ENCODE measurements around the gene AP3D1. TPM values are rescaled to one million over a fixed set of nuclear protein-coding genes. Genes with fewer than 3 reads are reported as not detected.
A peak's percentile ranks its signal among the peaks of the same experiment; 100 is the strongest.

AP3D1 gene
- total and polyA plus RNA-seq, 9 of the 15 experiments (the other 6 are each of a cell fraction or from before 2014, with no cell fraction given): 1.2 to 86.1 (median 35.9) TPM

DNA sequence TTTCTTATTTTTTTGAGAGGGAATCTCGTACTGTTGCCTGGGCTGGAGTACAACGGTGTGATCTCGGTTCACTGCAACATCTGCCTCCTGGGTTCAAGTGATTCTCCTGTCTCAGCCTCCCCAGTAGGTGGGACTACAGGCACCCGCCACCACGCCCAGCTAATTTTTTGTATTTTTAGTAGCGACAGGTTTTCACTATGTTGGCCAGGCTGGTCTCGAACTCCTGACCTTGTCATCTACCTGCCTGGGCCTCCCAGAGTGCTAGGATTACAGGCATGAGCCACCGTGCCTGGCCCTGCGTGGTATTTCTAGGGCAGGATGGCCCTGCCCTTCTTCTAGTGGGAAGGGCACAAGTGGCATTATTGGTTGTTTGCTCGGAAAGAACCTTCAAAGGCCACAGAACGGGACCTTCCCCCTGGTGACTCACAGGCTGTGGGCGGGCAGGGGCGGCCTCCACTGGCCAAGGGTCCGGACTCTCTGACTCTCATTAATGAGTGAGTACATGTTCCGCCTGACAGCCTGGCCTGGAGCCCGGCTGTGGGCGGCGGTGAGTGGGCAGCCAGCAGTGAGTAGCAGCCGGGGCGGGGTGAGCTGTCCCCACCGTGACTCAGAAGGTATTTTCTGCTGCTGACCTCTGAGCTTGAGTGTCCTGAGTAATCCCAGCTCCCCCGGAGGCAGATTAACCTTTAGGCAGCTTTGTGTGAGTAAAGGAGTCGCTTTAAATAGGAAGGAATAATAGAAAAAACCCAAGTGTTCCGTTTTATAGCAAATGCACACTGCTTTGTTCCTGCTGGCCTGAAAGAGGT lies 17.5 kb upstream of the AP3D1 start:
- Histone ChIP-seq H3K4me1 (replicated peaks in 1 of 2; ENCODE audit: control insufficient read depth in 2 of 2, insufficient read depth in 2 of 2, low read length in 2 of 2) (peaks cover 63 to 91% of the 10 kb centered on the region in 2 experiments), H3K9me3 (replicated peaks; ENCODE audit: control insufficient read depth, insufficient read depth, low read depth, low read length) (no peaks in the 10 kb centered on the region), H3K4me3 (peak overlapping the region; percentile 19), H4K20me1 (replicated peaks; ENCODE audit: control insufficient read depth, insufficient read depth, low read length) (peaks cover 61% of the 10 kb centered on the region), H3K9ac (ENCODE audit: insufficient read depth in 1 of 2, low read depth in 2 of 2, low read length in 2 of 2) (peak overlapping the region; percentile 66 to 88), H3K36me3 (ENCODE audit: control insufficient read depth, insufficient read depth, low read length) (peaks cover 31% of the 10 kb centered on the region; the same call in 2 of the 3 replicates), H3K79me2 (ENCODE audit: control insufficient read depth, insufficient read depth, low read length) (peaks cover 98% of the 10 kb centered on the region), H2AFZ (ENCODE audit: low read depth, low read length) (no peak overlapping the region), H3K27me3 (ENCODE audit: control insufficient read depth in 2 of 2, insufficient read depth in 2 of 2, low read length in 2 of 2) (no peaks in the 10 kb centered on the region), H3K9me1 (ENCODE audit: control insufficient read depth, insufficient read depth, low read length) (peaks cover 25% of the 10 kb centered on the region), H3K4me2 (ENCODE audit: insufficient read depth, low read length) (peak overlapping the region; percentile 71), H3K27ac (ENCODE audit: extremely low read depth, low read depth, low read length) (peak overlapping the region; percentile 92)
- ATAC-seq (peak; percentile 91), DNase-seq (ENCODE audit: extremely low read depth in 1 of 4, low spot score in 3 of 4) (peak; percentile 74 to 97 (median 82)), FAIRE-seq (peak; percentile 96)
- ChIA-PET POLR2A (interaction anchor here (0.6 to 2.0 kb wide), 8 partner anchors 9 to 732 kb away, joined by 3 to 8 read pairs (median 3); no protein-coding TSS in a partner anchor), CTCF (ENCODE audit: low intra/inter-chr PET ratio) (no interaction called here)
- intact Hi-C loops (cut with micrococcal nuclease): loop anchor here (10.0 kb wide), 1 partner anchor 96 kb away; no protein-coding TSS in a partner anchor
- in situ Hi-C loops (cut with MboI): no loop called here
- no TSS peak for BruUV-seq (replicated peaks)
- 2% methylated on average over 24 of the region's 24 CpGs for WGBS (ENCODE audit: insufficient coverage, low coverage, missing lambda C conversion rate)
- TF ChIP-seq HDGF (IDR thresholded peaks at IDR 0.05): 0 out of 2 replicates have a peak, but pooled peaks have one; percentile 68
- no peak for TF ChIP-seq JUNB (CRISPR knock-in tag; conservative IDR thresholded peaks at IDR 0.05)
- TF ChIP-seq, protein P1, sequence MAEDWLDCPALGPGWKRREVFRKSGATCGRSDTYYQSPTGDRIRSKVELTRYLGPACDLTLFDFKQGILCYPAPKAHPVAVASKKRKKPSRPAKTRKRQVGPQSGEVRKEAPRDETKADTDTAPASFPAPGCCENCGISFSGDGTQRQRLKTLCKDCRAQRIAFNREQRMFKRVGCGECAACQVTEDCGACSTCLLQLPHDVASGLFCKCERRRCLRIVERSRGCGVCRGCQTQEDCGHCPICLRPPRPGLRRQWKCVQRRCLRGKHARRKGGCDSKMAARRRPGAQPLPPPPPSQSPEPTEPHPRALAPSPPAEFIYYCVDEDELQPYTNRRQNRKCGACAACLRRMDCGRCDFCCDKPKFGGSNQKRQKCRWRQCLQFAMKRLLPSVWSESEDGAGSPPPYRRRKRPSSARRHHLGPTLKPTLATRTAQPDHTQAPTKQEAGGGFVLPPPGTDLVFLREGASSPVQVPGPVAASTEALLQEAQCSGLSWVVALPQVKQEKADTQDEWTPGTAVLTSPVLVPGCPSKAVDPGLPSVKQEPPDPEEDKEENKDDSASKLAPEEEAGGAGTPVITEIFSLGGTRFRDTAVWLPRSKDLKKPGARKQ (CRISPR knock-in tag; IDR thresholded peaks at IDR 0.05): no peak
- TF ChIP-seq ARNT (IDR thresholded peaks at IDR 0.05): peak in 1 of 2 experiments; percentile 59; a peak in 1 of 4 replicates
- TF ChIP-seq NCOA4 (IDR thresholded peaks at IDR 0.05; ENCODE audit: partially characterized antibody): no peak
- no peak for TF ChIP-seq HNRNPH1 (optimal IDR thresholded peaks at IDR 0.05; ENCODE audit: low read depth, low read length)
- no peak for TF ChIP-seq MCM7 (IDR thresholded peaks at IDR 0.05)
- TF ChIP-seq MCM2 (IDR thresholded peaks at IDR 0.05; ENCODE audit: low read depth): no peak
- TF ChIP-seq SIN3A (IDR thresholded peaks at IDR 0.05; ENCODE audit: borderline replicate concordance in 2 of 2, control insufficient read depth in 1 of 2, low read depth in 2 of 2, low read length in 2 of 2): peak; percentile 12 to 32; a peak in 1 of 4 replicates
- TF ChIP-seq, protein P2, sequence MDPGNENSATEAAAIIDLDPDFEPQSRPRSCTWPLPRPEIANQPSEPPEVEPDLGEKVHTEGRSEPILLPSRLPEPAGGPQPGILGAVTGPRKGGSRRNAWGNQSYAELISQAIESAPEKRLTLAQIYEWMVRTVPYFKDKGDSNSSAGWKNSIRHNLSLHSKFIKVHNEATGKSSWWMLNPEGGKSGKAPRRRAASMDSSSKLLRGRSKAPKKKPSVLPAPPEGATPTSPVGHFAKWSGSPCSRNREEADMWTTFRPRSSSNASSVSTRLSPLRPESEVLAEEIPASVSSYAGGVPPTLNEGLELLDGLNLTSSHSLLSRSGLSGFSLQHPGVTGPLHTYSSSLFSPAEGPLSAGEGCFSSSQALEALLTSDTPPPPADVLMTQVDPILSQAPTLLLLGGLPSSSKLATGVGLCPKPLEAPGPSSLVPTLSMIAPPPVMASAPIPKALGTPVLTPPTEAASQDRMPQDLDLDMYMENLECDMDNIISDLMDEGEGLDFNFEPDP (CRISPR knock-in tag; IDR thresholded peaks at IDR 0.05): no peak
- TF ChIP-seq NR1H2 (CRISPR knock-in tag; IDR thresholded peaks at IDR 0.05): no peak
- no peak for TF ChIP-seq KLF6 (CRISPR knock-in tag; IDR thresholded peaks at IDR 0.05; ENCODE audit: borderline replicate concordance)
- TF ChIP-seq CAMTA2 (CRISPR knock-in tag; conservative IDR thresholded peaks at IDR 0.05): no peak
- no peak for TF ChIP-seq ZKSCAN1 (IDR thresholded peaks at IDR 0.05; ENCODE audit: low read depth, low read length)
- TF ChIP-seq RBBP5 (IDR thresholded peaks at IDR 0.05; ENCODE audit: borderline replicate concordance, insufficient read depth, low read length, poor library complexity, severe bottlenecking): no peak
- no peak for TF ChIP-seq CREBBP (IDR thresholded peaks at IDR 0.05; ENCODE audit: low read depth, low read length)
- TF ChIP-seq, protein P3, sequence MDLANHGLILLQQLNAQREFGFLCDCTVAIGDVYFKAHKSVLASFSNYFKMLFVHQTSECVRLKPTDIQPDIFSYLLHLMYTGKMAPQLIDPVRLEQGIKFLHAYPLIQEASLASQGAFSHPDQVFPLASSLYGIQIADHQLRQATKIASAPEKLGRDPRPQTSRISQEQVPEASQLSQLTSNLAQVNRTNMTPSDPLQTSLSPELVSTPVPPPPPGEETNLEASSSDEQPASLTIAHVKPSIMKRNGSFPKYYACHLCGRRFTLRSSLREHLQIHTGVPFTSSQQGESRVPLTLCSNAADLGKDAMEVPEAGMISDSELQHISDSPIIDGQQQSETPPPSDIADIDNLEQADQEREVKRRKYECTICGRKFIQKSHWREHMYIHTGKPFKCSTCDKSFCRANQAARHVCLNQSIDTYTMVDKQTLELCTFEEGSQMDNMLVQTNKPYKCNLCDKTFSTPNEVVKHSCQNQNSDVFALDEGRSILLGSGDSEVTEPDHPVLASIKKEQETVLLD (IDR thresholded peaks at IDR 0.05): peak; percentile 32; the same call in 1 of the 2 replicates
- no peak for TF ChIP-seq PHF20 (IDR thresholded peaks at IDR 0.05; ENCODE audit: partially characterized antibody)
- TF ChIP-seq TRIM24 (IDR thresholded peaks at IDR 0.05): no peak; a peak in 1 of 4 replicates
